K562 (cell line): ENCODE results near the gene C3orf85. TPM values are rescaled to one million over a fixed set of nuclear protein-coding genes. Genes with fewer than 3 reads are reported as not detected.

Experiments used
- ATAC-seq: fragments of 200-7000 bp; cut with Tn5 transposase; 3 replicates; pipeline ENCODE4 v1.9.1; 2020; ENCODE audit warnings: moderate library complexity
- BruUV-seq: library from RNA; stranded (reverse); fragments of 400-500 nt; replicated peaks from 2 replicates; lab custom pipeline; 2021; lab: Mats Ljungman, UMichigan
- CTCF ChIA-PET: fragments of 300-600 bp; formaldehyde crosslinking; extraction: SDS; loops from one replicate; lab custom pipeline; 2021; ENCODE audit warnings: low intra/inter-chr PET ratio; lab: Yijun Ruan, JAX
- POLR2A ChIA-PET: fragments of 300-600, 350-650 bp; sonication (Branson Sonifier 250); formaldehyde crosslinking; extraction: SDS; loops from one replicate; lab custom pipeline; 2021; ENCODE audit warnings: antibody characterized with exemption, inconsistent platforms; lab: Yijun Ruan, JAX
- DNase-seq, 4 experiments: peaks; one replicate each; pipeline versions ENCODE4 v3.0.0 to v3.0.0-alpha.2; 2011 to 2018; ENCODE audit warnings: low spot score in 3 of 4, mixed read lengths in 3 of 4; ENCODE audit errors: extremely low read depth in 1 of 4
- FAIRE-seq: peaks from 2 replicates; lab custom pipeline; 2011; peaks lifted over from hg19 to GRCh38; lab: Jason Lieb, UNC
- H2AFZ ChIP-seq: 2 replicates; pipeline ENCODE4 v1.6.0; 2011; ENCODE audit warnings: low read depth, low read length, control low read depth, inconsistent platforms
- H3K27ac ChIP-seq: fragments of 200-600 bp; 3 replicates; pipeline ENCODE4 v1.8.0; 2011; ENCODE audit warnings: low read depth, mild to moderate bottlenecking, control low read depth, inconsistent platforms, low read length, moderate library complexity, mixed read lengths; ENCODE audit errors: extremely low read depth
- H3K27me3 ChIP-seq, 2 experiments: fragments of 300-600 bp in 1 of 2; 2 replicates in 1 of 2; 3 replicates in 1 of 2; pipeline versions ENCODE4 v1.6.0 to v1.8.0; 2011; ENCODE audit warnings: inconsistent platforms in 2 of 2, low read length in 2 of 2, mild to moderate bottlenecking in 1 of 2, mixed read lengths in 1 of 2, moderate library complexity in 1 of 2; ENCODE audit not compliant: control insufficient read depth in 2 of 2, insufficient read depth in 2 of 2
- H3K36me3 ChIP-seq: fragments of 300-600 bp; 3 replicates; pipeline ENCODE4 v1.8.0; 2011; ENCODE audit warnings: mild to moderate bottlenecking, low read length, inconsistent platforms; ENCODE audit not compliant: control insufficient read depth, insufficient read depth
- H3K4me1 ChIP-seq, 2 experiments: fragments of 200-600 bp in 1 of 2; replicated peaks in 1 of 2; 2 replicates in 1 of 2; 3 replicates in 1 of 2; pipeline versions ENCODE4 v1.5.1 to v1.8.0; 2011; ENCODE audit warnings: inconsistent platforms in 2 of 2, low read length in 2 of 2, mild to moderate bottlenecking in 1 of 2, mixed read lengths in 1 of 2, moderate library complexity in 1 of 2; ENCODE audit not compliant: control insufficient read depth in 2 of 2, insufficient read depth in 2 of 2
- H3K4me2 ChIP-seq: 2 replicates; pipeline ENCODE4 v1.6.1; 2011; ENCODE audit warnings: low read length, control low read depth, inconsistent platforms, mixed read lengths; ENCODE audit not compliant: insufficient read depth
- H3K4me3 ChIP-seq: fragments of 200-600 bp; sonication (generic), shearing (Covaris generic); 2 replicates; pipeline ENCODE4 v1.5.1; 2016; ENCODE audit warnings: control low read depth, inconsistent platforms
- H3K79me2 ChIP-seq: fragments of 200-600 bp; 3 replicates; pipeline ENCODE4 v1.8.0; 2011; ENCODE audit warnings: low read length, inconsistent platforms; ENCODE audit not compliant: control insufficient read depth, insufficient read depth
- H3K9ac ChIP-seq, 2 experiments: 2 replicates each; pipeline versions ENCODE4 v1.6.0 to v1.6.1; 2011; ENCODE audit warnings: low read depth in 2 of 2, low read length in 2 of 2, control low read depth in 1 of 2, inconsistent platforms in 1 of 2, mild to moderate bottlenecking in 1 of 2, mixed read lengths in 1 of 2; ENCODE audit not compliant: insufficient read depth in 1 of 2
- H3K9me1 ChIP-seq: one replicate; pipeline ENCODE4 v1.6.0; 2011; ENCODE audit warnings: inconsistent platforms, mild to moderate bottlenecking, low read length, moderate library complexity; ENCODE audit not compliant: control insufficient read depth, insufficient read depth
- H3K9me3 ChIP-seq: replicated peaks from 2 replicates; pipeline ENCODE4 v1.5.1; 2011; ENCODE audit warnings: low read depth, low read length, inconsistent platforms; ENCODE audit not compliant: control insufficient read depth, insufficient read depth
- H4K20me1 ChIP-seq: replicated peaks from 2 replicates; pipeline ENCODE4 v1.6.1; 2011; ENCODE audit warnings: low read length, inconsistent platforms, mixed read lengths; ENCODE audit not compliant: control insufficient read depth, insufficient read depth
- ARID2 ChIP-seq: fragments of 450-650 bp; IDR thresholded peaks from 2 replicates; pipeline ENCODE4 v1.6.1; 2017; ENCODE audit warnings: antibody characterized with exemption, mild to moderate bottlenecking
- DPF2 ChIP-seq: fragments of 450-650 bp; IDR thresholded peaks from 2 replicates; pipeline ENCODE4 v1.6.1; 2016
- GATAD2A ChIP-seq: fragments of 450-650 bp; IDR thresholded peaks from 2 replicates; pipeline ENCODE4 v1.6.1; 2017
- GTF2A2 ChIP-seq: IDR thresholded peaks from 2 replicates; pipeline ENCODE4 v1.6.1; 2016; ENCODE audit warnings: mild to moderate bottlenecking, missing genetic modification characterization, missing compliant biosample characterization
- JUN ChIP-seq, 2 experiments: sonication (generic) in 1 of 2; formaldehyde crosslinking in 1 of 2; IDR thresholded peaks; 2 replicates each; pipeline versions ENCODE4 v1.6.1 to v1.8.0; 2012 to 2022; ENCODE audit warnings: borderline replicate concordance in 2 of 2, mild to moderate bottlenecking in 2 of 2, improper control_type of control experiment in 1 of 2, low read depth in 1 of 2, low read length in 1 of 2, missing genetic modification reagents in 1 of 2
- NR1H2 ChIP-seq: sonication (generic); formaldehyde crosslinking; IDR thresholded peaks from 2 replicates; pipeline ENCODE4 v1.4.0; 2020; ENCODE audit warnings: mild to moderate bottlenecking, missing genetic modification reagents
- PRPF4 ChIP-seq: fragments of 200-400 bp; formaldehyde crosslinking; IDR thresholded peaks from one replicate; pipeline ENCODE4 v1.6.1; 2017; ENCODE audit warnings: low read length, low read depth, mild to moderate bottlenecking; ENCODE audit not compliant: insufficient read depth, poor library complexity, severe bottlenecking
- STAG1 ChIP-seq: sonication (generic); formaldehyde crosslinking; IDR thresholded peaks from 2 replicates; pipeline ENCODE4 v1.5.0; 2020; ENCODE audit warnings: missing genetic modification reagents, borderline replicate concordance
- ZKSCAN8 ChIP-seq: fragments of 200-800 bp; sonication (Bioruptor generic); IDR thresholded peaks from 2 replicates; pipeline ENCODE4 v1.6.1; 2016; ENCODE audit warnings: missing genetic modification characterization, missing compliant biosample characterization
- ZNF184 ChIP-seq: sonication (generic); formaldehyde crosslinking; IDR thresholded peaks from 2 replicates; pipeline ENCODE4 v1.5.0; 2020; ENCODE audit warnings: missing genetic modification reagents
- ZNF354B ChIP-seq: fragments of 250-450 bp; sonication (Bioruptor Pico); IDR thresholded peaks from 2 replicates; pipeline ENCODE4 v1.4.0; 2020
- WGBS: fragments of 100-300 bp; shearing (Covaris generic); methylation state at CpG from one replicate; pipeline ENCODE4 v1.1.6; 2016; ENCODE audit warnings: low coverage, mixed read lengths; ENCODE audit not compliant: insufficient coverage; ENCODE audit errors: missing lambda C conversion rate; 5-methylcytosine and 5-hydroxymethylcytosine counted together
- in situ Hi-C: fragments of 300-500 bp; cut with MboI; formaldehyde crosslinking; loops from 4 replicates; pipeline ENCODE4 v1.15.0; 2018; ENCODE audit warnings: inconsistent platforms, mixed read lengths
- intact Hi-C: fragments of 100-400 bp; cut with micrococcal nuclease; formaldehyde crosslinking; loops from 2 replicates; pipeline ENCODE4 v1.14.2; 2022
- polyA plus RNA-seq, 8 experiments: library from polyadenylated mRNA; depleted of rRNA in 4 of 8; stranded (reverse) in 5 of 8; unstranded in 3 of 8; fragments of >200 nt; fragmentation: Nextera tagmentation in 2 of 8; fragmentation: Illumina TruSeq in 1 of 8; extraction: Ambion mirVana in 2 of 8; extraction: Trizol in 1 of 8; gene quantifications; 2 replicates each; pipeline versions ENCODE4 v1.2.1 to v1.2.3, GENCODE V29; 2011 to 2014; ENCODE audit warnings: inconsistent platforms in 1 of 8, missing spikeins in 1 of 8
- total RNA-seq, 7 experiments: library from RNA; depleted of rRNA in 6 of 7; stranded (reverse); fragments of >200 nt in 6 of 7; fragmentation: Illumina TruSeq in 2 of 7; extraction: Trizol in 2 of 7; gene quantifications; 2 replicates each; pipeline versions ENCODE4 v1.2.1 to v1.2.3, GENCODE V29; 2011 to 2021; ENCODE audit warnings: low replicate concordance in 1 of 7
- TF ChIP-seq, protein P1 (sequence below), 2 experiments: fragments of 450-650 bp; IDR thresholded peaks; 2 replicates each; pipeline ENCODE4 v1.6.1; 2018; ENCODE audit warnings: mild to moderate bottlenecking in 2 of 2, low read depth in 1 of 2; ENCODE audit not compliant: partially characterized antibody in 2 of 2
- TF ChIP-seq, protein P2 (sequence below): fragments of 450-650 bp; IDR thresholded peaks from 2 replicates; pipeline ENCODE4 v1.6.1; 2016; ENCODE audit warnings: missing biosample characterization, missing genetic modification characterization
- TF ChIP-seq, protein P3 (sequence below): fragments of 250-450 bp; sonication (Bioruptor Pico); IDR thresholded peaks from 2 replicates; pipeline ENCODE4 v1.5.0; 2021
- TF ChIP-seq, protein P4 (sequence below), 2 experiments: fragments of 450-650 bp; IDR thresholded peaks; 2 replicates each; pipeline ENCODE4 v1.6.1; 2016

C3orf85 gene
- total and polyA plus RNA-seq, 9 of the 15 experiments (the other 6 are each of a cell fraction or from before 2014, with no cell fraction given), result not detected

DNA sequence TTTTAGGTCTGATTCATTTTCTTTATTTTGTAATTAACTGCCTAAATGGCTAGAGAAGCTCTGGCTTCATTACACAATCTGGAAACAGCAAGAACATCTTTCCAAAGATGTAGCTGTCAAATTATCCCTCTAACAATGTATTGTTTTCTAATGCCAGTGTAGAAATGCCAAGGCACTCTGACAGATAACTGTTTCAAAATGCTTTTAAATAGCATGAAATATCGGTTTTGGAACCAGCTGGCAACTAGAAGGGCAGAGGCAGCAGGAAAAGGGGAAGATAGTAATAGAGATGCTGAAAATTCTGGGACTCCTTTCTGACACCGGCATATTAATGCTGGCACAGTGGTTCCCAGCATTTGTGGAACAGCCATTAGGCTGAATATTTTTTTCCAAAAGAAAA, 44.7 kb upstream of the C3orf85 start:
- in situ Hi-C loops, result no loop called here
- Histone ChIP-seq H3K4me1 (no peaks in the 10 kb centered on the region), H3K9me3 (no peaks in the 10 kb centered on the region), H2AFZ (no peak overlapping the region), H4K20me1 (no peaks in the 10 kb centered on the region), H3K79me2 (no peaks in the 10 kb centered on the region), H3K4me3 (no peak overlapping the region), H3K27me3 (no peaks in the 10 kb centered on the region), H3K9ac (no peak overlapping the region), H3K9me1 (no peaks in the 10 kb centered on the region), H3K4me2 (no peak overlapping the region), H3K36me3 (no peaks in the 10 kb centered on the region), H3K27ac (no peak overlapping the region)
- ChIA-PET CTCF (no interaction called here), POLR2A (interaction anchor here (0.6 kb wide), 1 partner anchor 11 kb away, joined by 3 read pairs; no protein-coding TSS in a partner anchor)
- BruUV-seq, result no TSS peak
- FAIRE-seq, result no peak
- no peak for DNase-seq
- 0% methylated on average over 2 of the region's 2 CpGs for WGBS
- intact Hi-C loops, result no loop called here
- ATAC-seq, result no peak
- TF ChIP-seq ARID2 (no peak), NR1H2 (CRISPR knock-in tag) (no peak), ZNF184 (no peak), GTF2A2 (tag) (no peak), DPF2 (no peak), ZKSCAN8 (CRISPR knock-in tag) (no peak), STAG1 (CRISPR knock-in tag) (no peak), GATAD2A (no peak), ZNF354B (CRISPR knock-in tag) (no peak), PRPF4 (no peak), JUN (IDR thresholded peaks at IDR 0.05; ENCODE audit: borderline replicate concordance, low read depth, low read length) (no peak), JUN (CRISPR knock-in tag; IDR thresholded peaks at IDR 0.05; ENCODE audit: borderline replicate concordance) (no peak)
- TF ChIP-seq, protein P1, sequence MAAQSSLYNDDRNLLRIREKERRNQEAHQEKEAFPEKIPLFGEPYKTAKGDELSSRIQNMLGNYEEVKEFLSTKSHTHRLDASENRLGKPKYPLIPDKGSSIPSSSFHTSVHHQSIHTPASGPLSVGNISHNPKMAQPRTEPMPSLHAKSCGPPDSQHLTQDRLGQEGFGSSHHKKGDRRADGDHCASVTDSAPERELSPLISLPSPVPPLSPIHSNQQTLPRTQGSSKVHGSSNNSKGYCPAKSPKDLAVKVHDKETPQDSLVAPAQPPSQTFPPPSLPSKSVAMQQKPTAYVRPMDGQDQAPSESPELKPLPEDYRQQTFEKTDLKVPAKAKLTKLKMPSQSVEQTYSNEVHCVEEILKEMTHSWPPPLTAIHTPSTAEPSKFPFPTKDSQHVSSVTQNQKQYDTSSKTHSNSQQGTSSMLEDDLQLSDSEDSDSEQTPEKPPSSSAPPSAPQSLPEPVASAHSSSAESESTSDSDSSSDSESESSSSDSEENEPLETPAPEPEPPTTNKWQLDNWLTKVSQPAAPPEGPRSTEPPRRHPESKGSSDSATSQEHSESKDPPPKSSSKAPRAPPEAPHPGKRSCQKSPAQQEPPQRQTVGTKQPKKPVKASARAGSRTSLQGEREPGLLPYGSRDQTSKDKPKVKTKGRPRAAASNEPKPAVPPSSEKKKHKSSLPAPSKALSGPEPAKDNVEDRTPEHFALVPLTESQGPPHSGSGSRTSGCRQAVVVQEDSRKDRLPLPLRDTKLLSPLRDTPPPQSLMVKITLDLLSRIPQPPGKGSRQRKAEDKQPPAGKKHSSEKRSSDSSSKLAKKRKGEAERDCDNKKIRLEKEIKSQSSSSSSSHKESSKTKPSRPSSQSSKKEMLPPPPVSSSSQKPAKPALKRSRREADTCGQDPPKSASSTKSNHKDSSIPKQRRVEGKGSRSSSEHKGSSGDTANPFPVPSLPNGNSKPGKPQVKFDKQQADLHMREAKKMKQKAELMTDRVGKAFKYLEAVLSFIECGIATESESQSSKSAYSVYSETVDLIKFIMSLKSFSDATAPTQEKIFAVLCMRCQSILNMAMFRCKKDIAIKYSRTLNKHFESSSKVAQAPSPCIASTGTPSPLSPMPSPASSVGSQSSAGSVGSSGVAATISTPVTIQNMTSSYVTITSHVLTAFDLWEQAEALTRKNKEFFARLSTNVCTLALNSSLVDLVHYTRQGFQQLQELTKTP (IDR thresholded peaks at IDR 0.05; ENCODE audit: low read depth in 1 of 2, partially characterized antibody in 2 of 2), result no peak
- TF ChIP-seq, protein P2, sequence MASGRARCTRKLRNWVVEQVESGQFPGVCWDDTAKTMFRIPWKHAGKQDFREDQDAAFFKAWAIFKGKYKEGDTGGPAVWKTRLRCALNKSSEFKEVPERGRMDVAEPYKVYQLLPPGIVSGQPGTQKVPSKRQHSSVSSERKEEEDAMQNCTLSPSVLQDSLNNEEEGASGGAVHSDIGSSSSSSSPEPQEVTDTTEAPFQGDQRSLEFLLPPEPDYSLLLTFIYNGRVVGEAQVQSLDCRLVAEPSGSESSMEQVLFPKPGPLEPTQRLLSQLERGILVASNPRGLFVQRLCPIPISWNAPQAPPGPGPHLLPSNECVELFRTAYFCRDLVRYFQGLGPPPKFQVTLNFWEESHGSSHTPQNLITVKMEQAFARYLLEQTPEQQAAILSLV (tag), result no peak
- TF ChIP-seq, protein P3, sequence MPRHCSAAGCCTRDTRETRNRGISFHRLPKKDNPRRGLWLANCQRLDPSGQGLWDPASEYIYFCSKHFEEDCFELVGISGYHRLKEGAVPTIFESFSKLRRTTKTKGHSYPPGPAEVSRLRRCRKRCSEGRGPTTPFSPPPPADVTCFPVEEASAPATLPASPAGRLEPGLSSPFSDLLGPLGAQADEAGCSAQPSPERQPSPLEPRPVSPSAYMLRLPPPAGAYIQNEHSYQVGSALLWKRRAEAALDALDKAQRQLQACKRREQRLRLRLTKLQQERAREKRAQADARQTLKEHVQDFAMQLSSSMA (CRISPR knock-in tag), result no peak
- TF ChIP-seq, protein P4, sequence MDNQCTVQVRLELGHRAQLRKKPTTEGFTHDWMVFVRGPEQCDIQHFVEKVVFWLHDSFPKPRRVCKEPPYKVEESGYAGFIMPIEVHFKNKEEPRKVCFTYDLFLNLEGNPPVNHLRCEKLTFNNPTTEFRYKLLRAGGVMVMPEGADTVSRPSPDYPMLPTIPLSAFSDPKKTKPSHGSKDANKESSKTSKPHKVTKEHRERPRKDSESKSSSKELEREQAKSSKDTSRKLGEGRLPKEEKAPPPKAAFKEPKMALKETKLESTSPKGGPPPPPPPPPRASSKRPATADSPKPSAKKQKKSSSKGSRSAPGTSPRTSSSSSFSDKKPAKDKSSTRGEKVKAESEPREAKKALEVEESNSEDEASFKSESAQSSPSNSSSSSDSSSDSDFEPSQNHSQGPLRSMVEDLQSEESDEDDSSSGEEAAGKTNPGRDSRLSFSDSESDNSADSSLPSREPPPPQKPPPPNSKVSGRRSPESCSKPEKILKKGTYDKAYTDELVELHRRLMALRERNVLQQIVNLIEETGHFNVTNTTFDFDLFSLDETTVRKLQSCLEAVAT (IDR thresholded peaks at IDR 0.05), result no peak
